Panc1 (cell line): Measurements from ENCODE around the gene SLC6A19. TPM values are rescaled to one million over a fixed set of nuclear protein-coding genes. Genes with fewer than 3 reads are reported as not detected.

Experiments
- ATAC-seq: fragments of 200-7000 bp; cut with Tn5 transposase; 2 replicates; pipeline ENCODE4 v1.9.1; 2020; ENCODE audit warnings: mild to moderate bottlenecking, moderate library complexity
- BruUV-seq: library from RNA; stranded (reverse); fragments of 400-500 nt; replicated peaks from 2 replicates; lab custom pipeline; 2021; lab: Mats Ljungman, UMichigan
- CTCF ChIA-PET: fragments of 300-600 bp; sonication (Branson Sonifier 250); formaldehyde crosslinking; loops from one replicate; lab custom pipeline; 2022; ENCODE audit warnings: antibody characterized with exemption; lab: Charles Lee
- POLR2A ChIA-PET: fragments of 300-600 bp; sonication (Branson Sonifier 250); formaldehyde crosslinking; loops from one replicate; lab custom pipeline; 2022; ENCODE audit warnings: antibody characterized with exemption; lab: Charles Lee
- DNase-seq: peaks from one replicate; pipeline ENCODE4 v3.0.0-alpha.2; 2010; ENCODE audit warnings: low read depth, low spot score
- H3K27ac ChIP-seq: 2 replicates; pipeline ENCODE4 v1.5.1; 2011; ENCODE audit warnings: mild to moderate bottlenecking, low read length, inconsistent platforms
- H3K27me3 ChIP-seq: fragments of 200-500 bp; sonication (Bioruptor generic); 2 replicates; pipeline ENCODE4 v1.6.0; 2014; ENCODE audit warnings: low read length, inconsistent platforms; ENCODE audit not compliant: control insufficient read depth, insufficient read depth
- H3K36me3 ChIP-seq: fragments of 200-500 bp; sonication (Bioruptor generic); 2 replicates; pipeline ENCODE4 v1.5.1; 2014; ENCODE audit warnings: inconsistent platforms, mild to moderate bottlenecking, low read length, moderate library complexity; ENCODE audit not compliant: control insufficient read depth, insufficient read depth
- H3K4me1 ChIP-seq: 2 replicates; pipeline ENCODE4 v1.5.1; 2011; ENCODE audit warnings: inconsistent platforms, mild to moderate bottlenecking, low read length, moderate library complexity; ENCODE audit not compliant: control insufficient read depth, insufficient read depth
- H3K4me3 ChIP-seq, 2 experiments: 2 replicates each; pipeline ENCODE4 v1.5.1; 2011 to 2012; ENCODE audit warnings: low read depth in 2 of 2, low read length in 2 of 2, mild to moderate bottlenecking in 2 of 2, inconsistent platforms in 1 of 2, moderate library complexity in 1 of 2
- H3K9me3 ChIP-seq: fragments of 200-500 bp; sonication (Bioruptor generic); 2 replicates; pipeline ENCODE4 v1.5.1; 2014; ENCODE audit warnings: low read depth, mild to moderate bottlenecking, inconsistent platforms, low read length, moderate library complexity; ENCODE audit not compliant: control insufficient read depth, insufficient read depth
- POLR2AphosphoS5 ChIP-seq: IDR thresholded peaks from 2 replicates; pipeline ENCODE4 v1.6.1; 2012; ENCODE audit warnings: mild to moderate bottlenecking, low read depth, low read length, moderate library complexity
- TCF7L2 ChIP-seq: IDR thresholded peaks from 2 replicates; pipeline ENCODE4 v1.6.1; 2011; ENCODE audit warnings: mild to moderate bottlenecking, low read depth, low read length, inconsistent platforms
- in situ Hi-C: cut with HindIII; loops from 2 replicates; pipeline ENCODE4 v1.10.0; 2016; ENCODE audit warnings: low sequenced_read_pairs, low pct_unique_long_range_greater_than_20kb
- intact Hi-C: fragments of 100-400 bp; cut with micrococcal nuclease; formaldehyde crosslinking; loops from one replicate; pipeline ENCODE4 v1.10.0; 2022; ENCODE audit not compliant: unreplicated experiment
- total RNA-seq: library from RNA; stranded (reverse); gene quantifications from one replicate; pipeline ENCODE4 v1.2.1, GENCODE V29; 2021; ENCODE audit not compliant: unreplicated experiment
- TF ChIP-seq, protein P1 (sequence below), 2 experiments: IDR thresholded peaks; 2 replicates each; pipeline ENCODE4 v1.6.1; 2011 to 2012; ENCODE audit warnings: low read depth in 2 of 2, control low read depth in 1 of 2, low read length in 1 of 2, mild to moderate bottlenecking in 1 of 2, moderate library complexity in 1 of 2; ENCODE audit not compliant: insufficient read depth in 1 of 2
- TF ChIP-seq, protein P2 (sequence below): fragments of 450-650 bp; IDR thresholded peaks from 2 replicates; pipeline ENCODE4 v1.5.1; 2017; ENCODE audit warnings: mild to moderate bottlenecking

SLC6A19 gene
- total RNA-seq, 1 experiment from 2014 or later = 0.23 TPM

DNA sequence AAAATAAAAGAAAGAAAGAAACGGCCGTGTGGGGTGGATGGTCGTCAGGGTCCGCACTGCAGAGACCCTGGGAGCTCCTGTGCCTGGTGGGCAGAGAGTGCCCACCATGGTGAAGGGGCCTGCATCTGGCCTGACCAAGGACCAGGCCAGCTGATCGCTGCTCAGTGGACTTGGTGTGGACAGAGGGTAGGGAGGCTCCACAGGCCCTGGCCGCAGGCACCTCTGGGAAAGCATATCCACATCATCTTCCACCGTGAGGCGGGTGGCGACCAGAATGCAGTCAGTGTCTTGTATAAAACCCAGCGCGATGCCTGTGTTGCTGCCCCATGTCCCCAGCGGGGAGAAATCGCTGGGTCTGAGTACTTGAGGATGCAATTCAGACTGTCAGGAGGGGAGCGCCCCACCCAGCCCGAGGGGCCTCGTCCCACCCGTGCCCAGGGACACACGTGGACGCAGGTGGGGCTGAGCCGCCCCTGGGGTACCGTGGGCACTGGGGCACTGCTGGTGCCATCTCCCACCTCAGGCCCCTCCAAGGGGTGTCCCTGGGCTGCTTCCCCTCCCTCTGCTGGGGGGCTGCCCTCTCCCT, 27.8 kb upstream of the SLC6A19 start:
- Histone ChIP-seq H3K4me3 (no peak overlapping the region), H3K27ac (peak overlapping the region; percentile 39; the same call in 1 of the 2 replicates), H3K27me3 (no peaks in the 10 kb centered on the region), H3K36me3 (no peaks in the 10 kb centered on the region), H3K9me3 (no peaks in the 10 kb centered on the region), H3K4me1 (peaks cover 4% of the 10 kb centered on the region)
- CTCF ChIA-PET = interaction anchor here (0.8 to 2.0 kb wide), 5 partner anchors 31 to 471 kb away, joined by 3 to 7 read pairs (median 3); no protein-coding TSS in a partner anchor
- TF ChIP-seq, protein P1, sequence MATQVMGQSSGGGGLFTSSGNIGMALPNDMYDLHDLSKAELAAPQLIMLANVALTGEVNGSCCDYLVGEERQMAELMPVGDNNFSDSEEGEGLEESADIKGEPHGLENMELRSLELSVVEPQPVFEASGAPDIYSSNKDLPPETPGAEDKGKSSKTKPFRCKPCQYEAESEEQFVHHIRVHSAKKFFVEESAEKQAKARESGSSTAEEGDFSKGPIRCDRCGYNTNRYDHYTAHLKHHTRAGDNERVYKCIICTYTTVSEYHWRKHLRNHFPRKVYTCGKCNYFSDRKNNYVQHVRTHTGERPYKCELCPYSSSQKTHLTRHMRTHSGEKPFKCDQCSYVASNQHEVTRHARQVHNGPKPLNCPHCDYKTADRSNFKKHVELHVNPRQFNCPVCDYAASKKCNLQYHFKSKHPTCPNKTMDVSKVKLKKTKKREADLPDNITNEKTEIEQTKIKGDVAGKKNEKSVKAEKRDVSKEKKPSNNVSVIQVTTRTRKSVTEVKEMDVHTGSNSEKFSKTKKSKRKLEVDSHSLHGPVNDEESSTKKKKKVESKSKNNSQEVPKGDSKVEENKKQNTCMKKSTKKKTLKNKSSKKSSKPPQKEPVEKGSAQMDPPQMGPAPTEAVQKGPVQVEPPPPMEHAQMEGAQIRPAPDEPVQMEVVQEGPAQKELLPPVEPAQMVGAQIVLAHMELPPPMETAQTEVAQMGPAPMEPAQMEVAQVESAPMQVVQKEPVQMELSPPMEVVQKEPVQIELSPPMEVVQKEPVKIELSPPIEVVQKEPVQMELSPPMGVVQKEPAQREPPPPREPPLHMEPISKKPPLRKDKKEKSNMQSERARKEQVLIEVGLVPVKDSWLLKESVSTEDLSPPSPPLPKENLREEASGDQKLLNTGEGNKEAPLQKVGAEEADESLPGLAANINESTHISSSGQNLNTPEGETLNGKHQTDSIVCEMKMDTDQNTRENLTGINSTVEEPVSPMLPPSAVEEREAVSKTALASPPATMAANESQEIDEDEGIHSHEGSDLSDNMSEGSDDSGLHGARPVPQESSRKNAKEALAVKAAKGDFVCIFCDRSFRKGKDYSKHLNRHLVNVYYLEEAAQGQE (IDR thresholded peaks at IDR 0.05; ENCODE audit: insufficient read depth in 1 of 2, low read depth in 2 of 2, low read length in 1 of 2) = no peak
- TF ChIP-seq POLR2AphosphoS5 = no peak
- intact Hi-C loops = loop anchor here (10.0 kb wide), 1 partner anchor 471 kb away; no protein-coding TSS in a partner anchor
- POLR2A ChIA-PET = no interaction called here
- ATAC-seq (no peak), DNase-seq (no peak)
- BruUV-seq = no TSS peak
- in situ Hi-C loops = no loop called here

DNA sequence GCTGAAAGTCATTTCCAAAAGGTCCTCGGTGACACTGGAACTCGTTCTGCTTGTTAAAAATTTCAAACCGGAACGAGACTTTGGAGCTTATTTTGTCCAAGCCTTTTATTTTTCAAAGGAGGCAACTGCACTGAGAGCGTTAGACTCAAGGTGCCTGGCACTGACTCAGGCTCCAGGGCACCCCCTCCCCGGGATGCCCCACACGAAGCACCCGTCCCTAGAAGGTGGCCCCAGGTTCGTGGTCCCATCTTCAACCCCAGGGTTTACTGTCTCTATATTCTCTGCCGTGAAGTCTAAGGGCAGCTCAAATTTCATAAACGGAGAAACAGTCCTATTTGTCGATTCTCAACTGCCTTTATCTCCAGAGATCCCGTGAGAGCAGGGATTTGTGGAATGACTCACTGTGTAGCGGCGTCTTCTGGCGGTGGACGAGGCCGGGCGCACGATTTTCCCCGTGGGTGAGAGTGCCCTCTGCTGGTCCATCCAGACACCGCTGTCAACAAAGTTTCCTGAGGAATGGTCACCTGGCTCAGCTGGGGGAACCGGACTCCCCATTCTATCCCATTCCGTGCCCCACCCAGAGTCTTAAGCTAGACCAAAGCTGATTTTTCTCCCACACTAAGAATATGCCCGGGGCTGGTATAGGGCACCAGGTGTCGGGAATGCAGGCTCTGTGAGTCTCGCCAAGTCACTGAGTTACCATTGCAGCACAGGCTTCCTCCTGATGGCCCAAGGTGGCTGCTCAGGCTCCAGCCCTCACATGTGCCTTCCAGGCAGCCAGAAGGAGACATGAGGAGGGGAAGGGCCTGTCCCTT, 27.1 kb upstream of the SLC6A19 start:
- Histone ChIP-seq H3K4me3 (peak overlapping the region in 1 of 2 experiments; percentile 48; a peak in 2 of 4 replicates), H3K4me1 (peaks cover 4% of the 10 kb centered on the region), H3K9me3 (no peaks in the 10 kb centered on the region), H3K27ac (peak overlapping the region; percentile 39; the same call in 1 of the 2 replicates), H3K36me3 (no peaks in the 10 kb centered on the region), H3K27me3 (no peaks in the 10 kb centered on the region)
- ChIA-PET CTCF (interaction anchor here (0.6 to 2.0 kb wide), 3 partner anchors 30 to 251 kb away, joined by 3 to 7 read pairs (median 5); no protein-coding TSS in a partner anchor), POLR2A (no interaction called here)
- TF ChIP-seq, protein P1 (IDR thresholded peaks at IDR 0.05; ENCODE audit: insufficient read depth in 1 of 2, low read depth in 2 of 2, low read length in 1 of 2) = no peak
- TF ChIP-seq, protein P2, sequence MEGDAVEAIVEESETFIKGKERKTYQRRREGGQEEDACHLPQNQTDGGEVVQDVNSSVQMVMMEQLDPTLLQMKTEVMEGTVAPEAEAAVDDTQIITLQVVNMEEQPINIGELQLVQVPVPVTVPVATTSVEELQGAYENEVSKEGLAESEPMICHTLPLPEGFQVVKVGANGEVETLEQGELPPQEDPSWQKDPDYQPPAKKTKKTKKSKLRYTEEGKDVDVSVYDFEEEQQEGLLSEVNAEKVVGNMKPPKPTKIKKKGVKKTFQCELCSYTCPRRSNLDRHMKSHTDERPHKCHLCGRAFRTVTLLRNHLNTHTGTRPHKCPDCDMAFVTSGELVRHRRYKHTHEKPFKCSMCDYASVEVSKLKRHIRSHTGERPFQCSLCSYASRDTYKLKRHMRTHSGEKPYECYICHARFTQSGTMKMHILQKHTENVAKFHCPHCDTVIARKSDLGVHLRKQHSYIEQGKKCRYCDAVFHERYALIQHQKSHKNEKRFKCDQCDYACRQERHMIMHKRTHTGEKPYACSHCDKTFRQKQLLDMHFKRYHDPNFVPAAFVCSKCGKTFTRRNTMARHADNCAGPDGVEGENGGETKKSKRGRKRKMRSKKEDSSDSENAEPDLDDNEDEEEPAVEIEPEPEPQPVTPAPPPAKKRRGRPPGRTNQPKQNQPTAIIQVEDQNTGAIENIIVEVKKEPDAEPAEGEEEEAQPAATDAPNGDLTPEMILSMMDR = peak; percentile 97
- 0 out of 2 replicates have a peak, but pooled peaks have one; percentile 15 for TF ChIP-seq TCF7L2
- ATAC-seq (peak; percentile 80), DNase-seq (peak; percentile 76)
- no TSS peak for BruUV-seq
- intact Hi-C loops (loop anchor here (10.0 kb wide), 1 partner anchor 470 kb away; no protein-coding TSS in a partner anchor), in situ Hi-C loops (no loop called here)
